Measurements from ENCODE around the gene TUNAR.

The TUNAR gene

DNA sequence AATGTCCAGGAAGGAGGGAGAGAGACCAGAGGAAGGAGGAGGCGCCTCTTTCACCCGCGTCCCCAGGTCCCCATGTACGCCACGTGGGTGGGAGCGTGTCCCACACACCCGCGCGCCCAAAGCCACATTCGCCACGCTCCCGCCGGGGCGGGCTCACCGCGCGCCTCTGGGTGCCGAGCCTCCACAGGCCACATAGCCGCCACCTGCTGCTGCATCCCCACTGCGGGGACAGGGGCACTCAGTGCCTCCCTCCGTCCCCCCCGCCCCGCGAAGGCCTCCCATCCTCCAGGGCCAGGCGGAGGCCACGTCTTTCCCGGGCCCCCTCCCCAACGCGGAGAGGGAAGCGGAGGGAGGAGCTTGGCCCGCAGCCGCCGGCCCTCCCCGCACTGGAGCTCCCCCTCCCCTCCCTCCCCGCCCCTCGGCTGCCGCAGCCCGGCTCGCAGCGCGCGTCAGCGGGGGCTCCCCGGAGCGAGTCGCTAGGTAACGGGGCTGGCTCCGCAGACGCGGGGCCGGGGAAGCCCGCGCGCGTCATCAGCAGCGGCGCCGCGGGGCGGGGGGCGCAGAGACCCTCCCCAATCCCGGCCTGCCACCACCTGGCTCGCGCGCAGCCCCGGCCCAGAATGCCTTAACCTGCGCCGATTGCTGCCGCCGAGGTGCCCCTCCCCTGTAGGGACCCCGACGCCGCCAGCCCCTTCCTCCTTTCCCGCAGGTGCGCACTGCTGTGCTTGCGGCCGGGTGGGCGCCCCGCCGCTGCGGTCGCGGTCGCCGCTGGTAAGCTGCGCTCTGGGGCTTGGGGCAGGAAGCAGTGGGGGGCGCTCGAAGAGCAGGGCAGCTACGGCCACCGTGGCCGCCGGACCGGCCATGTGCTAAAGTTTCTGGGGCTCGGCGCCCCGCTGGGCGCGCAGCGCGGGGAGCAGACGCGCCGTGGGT is 536 bp upstream of the TUNAR start:
- no peak for DNase-seq

- no peak for DNase-seq
These were observed 1.0 kb downstream of the TUNAR start for GRCh38 chr14:95877633-95878032.

DNA sequence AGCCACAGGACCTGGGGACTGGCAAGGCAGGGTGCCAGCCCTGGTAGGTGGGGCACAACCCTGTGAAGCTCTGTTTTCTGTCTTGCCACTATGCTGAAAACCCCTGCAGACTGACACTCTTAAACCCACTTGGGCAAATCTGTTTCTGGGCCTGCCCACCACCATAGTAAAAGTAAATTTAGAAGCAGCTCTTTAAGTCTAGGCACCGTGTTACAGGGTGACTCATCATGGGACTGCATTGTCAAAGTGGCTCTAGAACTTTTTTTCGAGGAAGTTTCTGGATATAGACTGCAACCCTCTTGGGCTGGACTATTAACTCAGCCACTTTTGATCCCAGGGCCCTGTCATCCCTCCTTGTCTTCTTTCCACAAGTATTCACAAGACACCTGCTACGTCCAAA is 7.7 kb downstream of the TUNAR start:
- DNase-seq, result no peak

GRCh38 chr14:95885278-95885677 is 8.6 kb downstream of the TUNAR start:
- DNase-seq, result no peak

- DNase-seq, result no peak
These were observed 9.2 kb downstream of the TUNAR start for GRCh38 chr14:95885866-95886265.

DNA sequence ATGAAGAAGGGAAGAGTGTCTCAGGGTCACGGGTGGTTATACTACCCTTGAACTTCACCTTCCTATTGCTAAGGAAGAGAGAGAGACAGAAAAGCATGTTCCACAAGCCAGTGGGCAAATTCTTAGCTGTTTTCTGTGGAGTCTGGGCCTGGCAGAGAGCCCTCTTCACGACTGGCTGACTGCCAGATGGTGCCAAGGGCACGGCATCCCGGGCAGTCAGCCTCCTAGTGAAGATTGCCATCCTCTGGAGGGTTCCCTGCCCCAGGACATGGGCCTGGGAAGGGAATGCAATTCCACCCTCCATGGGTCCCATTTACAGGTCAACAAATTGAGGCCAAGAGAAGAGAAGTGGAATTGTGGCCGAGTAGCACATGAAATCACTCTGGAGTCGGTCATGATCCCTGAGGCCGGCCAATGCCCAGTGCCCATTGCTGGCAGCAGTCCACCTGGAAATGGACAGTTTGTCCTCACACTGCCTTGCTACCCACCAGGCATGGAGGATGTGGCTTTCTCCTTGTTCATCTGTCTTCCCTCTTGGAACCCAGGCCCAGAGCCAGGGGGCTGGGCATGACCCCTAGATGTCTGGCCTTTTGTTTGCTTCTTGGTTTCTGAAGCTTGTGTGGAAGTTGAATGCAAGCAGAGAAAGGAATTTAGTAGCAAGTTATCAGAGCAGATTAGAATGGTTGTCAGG is 9.9 kb downstream of the TUNAR start:
- no peak for DNase-seq

DNA sequence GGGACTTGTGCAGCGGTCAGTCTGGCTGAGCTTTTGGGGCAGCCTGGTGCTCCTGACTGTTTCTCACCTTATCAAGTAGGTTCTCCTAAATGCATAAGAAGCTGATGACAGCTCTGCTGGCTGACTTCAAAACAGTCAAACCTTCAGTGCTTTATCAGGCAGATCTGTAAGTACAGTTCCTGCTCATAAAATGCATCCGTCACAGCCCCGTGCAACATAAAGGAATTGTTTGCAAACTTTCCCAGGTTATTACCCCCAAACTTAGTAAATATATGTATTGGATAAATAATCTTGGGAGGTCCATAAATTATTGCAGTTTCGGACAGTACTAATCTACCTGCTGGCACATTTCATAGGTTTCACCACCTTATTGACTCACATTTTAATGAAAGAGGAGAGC is 10.7 kb downstream of the TUNAR start:
- DNase-seq, result no peak

DNA sequence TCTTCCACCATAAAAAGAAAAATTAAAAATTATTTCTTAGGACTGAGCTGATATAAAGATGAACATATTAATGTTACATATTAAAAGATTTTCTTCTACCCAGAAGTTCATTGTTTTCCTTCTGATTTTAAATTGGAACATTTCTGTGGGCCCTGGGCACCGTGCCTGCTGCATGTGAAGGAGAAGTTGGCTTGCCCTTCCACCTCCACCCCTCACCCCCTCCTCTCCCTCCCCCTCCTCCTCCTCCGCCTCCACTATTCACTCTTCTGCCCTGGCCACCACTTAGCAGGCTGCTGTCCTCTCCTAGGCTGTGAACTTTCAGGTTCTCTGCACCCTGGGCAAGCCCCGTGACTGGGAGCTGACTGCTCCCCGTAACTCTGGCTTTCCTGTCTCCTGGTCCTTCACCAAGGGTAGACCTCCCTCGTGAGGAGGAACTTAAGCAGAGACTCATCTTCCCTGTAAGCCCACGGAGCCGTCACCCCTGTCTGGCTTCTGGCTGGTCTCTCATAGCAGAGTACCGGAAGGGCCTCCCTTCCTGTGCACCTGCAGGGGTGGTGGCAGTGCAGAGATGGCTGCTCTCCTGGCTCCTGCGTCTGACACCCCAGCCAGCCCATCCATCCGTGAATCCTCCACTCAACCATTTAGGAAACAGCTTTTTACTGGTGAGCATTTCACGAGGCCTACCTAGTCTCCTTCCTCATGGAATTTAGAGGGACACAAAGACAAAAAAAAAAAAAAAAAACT is 12.8 kb downstream of the TUNAR start:
- DNase-seq, result no peak

- no peak for DNase-seq
These were observed 15.1 kb downstream of the TUNAR start for GRCh38 chr14:95891742-95892141.

GRCh38 chr14:95892142-95892541 is 15.5 kb downstream of the TUNAR start:
- no peak for DNase-seq

- DNase-seq, result no peak
These were observed 19.1 kb downstream of the TUNAR start for GRCh38 chr14:95895720-95896119.

DNA sequence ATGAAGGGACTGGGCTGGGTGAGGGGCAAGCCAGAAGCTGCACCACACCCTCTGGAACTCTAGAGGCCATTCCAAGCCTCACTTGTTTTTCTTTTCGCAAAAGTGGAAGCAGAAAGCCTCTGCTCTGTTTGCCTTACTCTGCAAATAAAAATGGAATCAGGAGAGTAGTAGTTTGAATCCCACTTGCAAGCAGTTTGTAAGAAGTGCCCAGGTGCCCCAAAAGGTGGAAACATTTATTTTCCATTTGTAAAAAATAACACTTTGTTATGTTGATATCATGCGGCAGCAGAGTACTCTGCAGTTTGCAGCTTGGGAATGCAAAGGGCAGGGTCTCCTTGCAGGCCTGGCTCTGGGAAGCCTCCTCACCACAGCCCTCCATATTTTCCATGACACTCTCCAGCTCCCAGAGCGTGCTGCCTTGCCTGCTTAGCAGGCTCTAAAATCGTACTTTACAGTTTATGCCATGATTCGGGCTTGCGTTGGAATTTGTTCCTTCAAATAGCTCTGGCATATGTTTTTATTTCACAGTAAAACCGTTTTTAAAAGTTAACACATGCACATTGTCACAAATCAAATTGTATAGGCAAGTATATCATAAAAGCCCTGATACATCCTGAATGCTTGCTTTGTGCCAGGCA is 20.0 kb downstream of the TUNAR start:
- no peak for DNase-seq

GRCh38 chr14:95897280-95897679 is 20.6 kb downstream of the TUNAR start:
- DNase-seq, result no peak

- no peak for DNase-seq
These were observed 24.4 kb downstream of the TUNAR start for GRCh38 chr14:95901054-95901453.

DNA sequence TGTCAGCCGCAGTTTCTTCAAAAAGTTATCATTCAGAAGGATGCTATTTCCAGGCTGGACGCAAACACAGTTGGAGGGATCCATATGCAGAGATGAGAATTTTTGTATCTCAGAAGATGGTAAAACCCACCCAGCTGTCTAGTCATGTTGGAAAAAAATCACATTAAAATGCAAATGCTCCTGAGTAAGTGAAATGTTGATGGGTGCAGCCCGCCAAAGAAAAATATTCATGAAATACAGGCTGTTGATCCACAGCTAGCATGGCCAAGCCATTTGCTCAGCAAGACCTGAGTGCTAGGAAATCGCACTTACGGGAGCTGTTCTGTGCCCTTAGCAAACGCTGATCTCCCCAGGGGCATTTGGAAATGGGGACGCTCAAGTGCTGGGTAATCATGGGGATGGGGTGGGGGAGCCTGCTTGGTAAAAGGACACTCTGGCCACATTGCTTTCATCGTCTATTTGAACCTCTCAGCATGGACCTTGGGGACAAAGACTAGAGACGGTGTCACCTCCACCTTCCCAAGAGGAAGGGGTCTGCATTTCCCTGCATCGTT is 25.7 kb downstream of the TUNAR start:
- DNase-seq, result no peak

DNA sequence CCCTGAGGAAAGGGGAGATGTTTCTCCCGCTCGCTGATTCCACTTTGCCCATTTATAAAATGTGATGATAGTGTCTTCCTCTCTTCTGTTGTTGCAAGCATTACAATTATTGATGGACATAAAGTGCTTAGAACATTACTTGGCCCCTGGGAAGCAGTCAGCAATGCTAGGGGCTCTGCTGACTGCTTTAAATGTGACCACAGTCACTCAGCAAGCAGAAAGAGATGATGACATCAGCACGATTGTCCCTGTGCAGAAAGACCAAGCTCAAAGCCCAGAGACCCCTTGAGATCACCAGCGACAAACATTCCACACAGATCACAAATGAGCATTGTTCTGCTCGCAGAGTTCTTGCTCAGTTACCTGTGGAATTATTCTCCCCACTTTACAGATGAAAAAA is 26.5 kb downstream of the TUNAR start:
- no peak for DNase-seq

- DNase-seq, result no peak
These were observed 27.0 kb downstream of the TUNAR start for GRCh38 chr14:95903616-95904107.

GRCh38 chr14:95906591-95906990 is 30.0 kb downstream of the TUNAR start:
- DNase-seq, result no peak

DNA sequence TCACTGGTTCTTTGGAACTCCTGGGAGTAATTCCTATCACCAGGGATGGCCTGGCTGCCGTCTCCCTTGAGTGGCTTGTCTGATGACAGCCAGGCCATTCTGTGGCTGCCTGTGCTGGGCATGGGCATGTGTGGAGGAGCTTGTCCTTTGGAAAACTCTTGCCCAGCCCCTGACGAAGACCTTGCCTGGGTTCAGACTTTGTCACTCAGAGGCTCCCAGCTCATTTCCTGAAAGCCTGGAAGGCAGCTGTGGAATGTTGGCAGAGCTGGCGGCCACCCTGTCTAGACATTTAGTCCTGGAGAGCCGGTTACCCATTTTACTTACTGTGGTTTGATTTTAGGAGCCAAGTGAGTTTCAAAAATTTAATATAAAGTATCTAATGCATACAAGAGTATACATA is 34.0 kb downstream of the TUNAR start:
- no peak for DNase-seq

GRCh38 chr14:95911456-95911855 is 34.8 kb downstream of the TUNAR start:
- no peak for DNase-seq

DNA sequence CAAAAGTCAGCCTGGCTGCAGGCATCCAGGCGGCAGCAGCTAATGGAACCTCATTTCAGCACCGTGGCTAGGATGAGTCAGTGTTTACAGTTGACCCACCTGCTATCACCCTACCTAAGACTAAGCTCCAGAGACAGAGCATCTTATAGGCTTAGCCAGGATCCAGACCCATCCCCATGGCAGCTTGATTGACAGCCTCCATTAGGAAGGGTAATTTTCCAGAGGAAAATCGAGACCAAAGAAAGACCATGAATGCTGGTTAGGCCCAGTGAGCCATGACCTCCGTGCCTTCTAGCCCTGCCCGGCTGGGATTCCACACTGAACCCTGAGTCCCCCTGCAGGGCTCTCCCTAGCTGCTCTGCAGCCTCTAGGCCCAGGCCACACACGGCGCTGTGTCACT is 38.7 kb downstream of the TUNAR start:
- DNase-seq, result no peak

- peak; percentile 8 for DNase-seq
These were observed 41.8 kb downstream of the TUNAR start for GRCh38 chr14:95918466-95918865.
